Gastrocnemius medialis (tissue), 4 donors: ENCODE results near the gene ERF.

Experiments used
- CTCF ChIP-seq, 5 experiments: fragments of 450-650 bp in 3 of 5; fragments of 200-600 bp in 2 of 5; sonication (generic) in 2 of 5; IDR thresholded peaks in 4 of 5; conservative IDR thresholded peaks in 1 of 5; 1 replicate in 4 of 5; 2 replicates in 1 of 5; pipeline ENCODE4 v1.5.1; 2016 to 2019; ENCODE audit warnings: antibody characterized with exemption in 5 of 5, mild to moderate bottlenecking in 3 of 5, moderate library complexity in 3 of 5
- POLR2A ChIP-seq, 2 donors: fragments of 450-650 bp; IDR thresholded peaks; one replicate each; pipeline ENCODE4 v1.6.1; 2017; ENCODE audit warnings: antibody characterized with exemption in 2 of 2, mild to moderate bottlenecking in 2 of 2, moderate library complexity in 2 of 2

DNA sequence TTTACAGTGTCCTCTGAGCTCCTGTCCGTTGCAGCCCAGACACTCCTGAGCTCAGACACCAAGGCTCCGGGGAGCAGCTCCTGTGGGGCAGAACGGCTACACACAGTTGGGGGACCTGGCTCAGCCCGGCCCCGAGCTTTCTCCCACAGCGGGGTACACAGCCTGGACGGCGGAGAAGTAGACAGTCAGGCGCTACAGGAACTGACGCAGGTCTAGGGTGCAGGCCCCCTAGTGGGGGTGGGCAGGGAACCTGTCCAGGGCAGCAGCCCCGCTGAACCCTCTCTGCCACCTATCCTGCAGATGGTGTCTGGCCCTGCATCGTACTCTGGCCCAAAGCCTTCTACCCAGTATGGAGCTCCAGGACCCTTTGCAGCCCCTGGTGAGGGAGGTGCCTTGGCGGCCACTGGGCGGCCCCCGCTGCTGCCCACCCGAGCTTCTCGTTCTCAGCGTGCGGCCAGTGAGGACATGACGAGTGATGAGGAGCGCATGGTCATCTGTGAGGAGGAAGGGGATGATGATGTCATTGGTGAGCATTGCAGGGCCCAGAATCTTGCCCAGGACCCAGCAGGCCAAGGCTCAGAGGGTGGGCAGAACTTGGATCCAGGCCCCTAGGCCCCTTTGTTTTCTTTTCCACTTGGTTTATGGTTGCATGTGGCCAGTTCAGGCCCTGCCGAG lies 34.1 kb upstream of the ERF start:
- TF ChIP-seq CTCF (IDR thresholded peaks at IDR 0.05 in 4 of 5, conservative IDR thresholded peaks at IDR 0.05 in 1 of 5) (no peak), POLR2A (IDR thresholded peaks at IDR 0.05) (no peak)
